Fibroblast of skin of left biceps (primary cell): ENCODE measurements around the gene KATNB1.
"Not testable (repeated sequence)": the region's sequence is repeated elsewhere in the genome, so short reads cannot be mapped to it uniquely, and the experiment has no call there.

Source experiments
- DNase-seq, 2 experiments: peaks; one replicate each; pipeline ENCODE4 v3.0.0-alpha.2; 2013; ENCODE audit warnings: low read depth in 2 of 2

The KATNB1 gene

GRCh38 chr16:57771141-57771785 is 35.7 kb downstream of the KATNB1 start:
- DNase-seq: no peak

- no peak for DNase-seq
These were observed 37.4 kb downstream of the KATNB1 start for GRCh38 chr16:57773019-57773418.

DNA sequence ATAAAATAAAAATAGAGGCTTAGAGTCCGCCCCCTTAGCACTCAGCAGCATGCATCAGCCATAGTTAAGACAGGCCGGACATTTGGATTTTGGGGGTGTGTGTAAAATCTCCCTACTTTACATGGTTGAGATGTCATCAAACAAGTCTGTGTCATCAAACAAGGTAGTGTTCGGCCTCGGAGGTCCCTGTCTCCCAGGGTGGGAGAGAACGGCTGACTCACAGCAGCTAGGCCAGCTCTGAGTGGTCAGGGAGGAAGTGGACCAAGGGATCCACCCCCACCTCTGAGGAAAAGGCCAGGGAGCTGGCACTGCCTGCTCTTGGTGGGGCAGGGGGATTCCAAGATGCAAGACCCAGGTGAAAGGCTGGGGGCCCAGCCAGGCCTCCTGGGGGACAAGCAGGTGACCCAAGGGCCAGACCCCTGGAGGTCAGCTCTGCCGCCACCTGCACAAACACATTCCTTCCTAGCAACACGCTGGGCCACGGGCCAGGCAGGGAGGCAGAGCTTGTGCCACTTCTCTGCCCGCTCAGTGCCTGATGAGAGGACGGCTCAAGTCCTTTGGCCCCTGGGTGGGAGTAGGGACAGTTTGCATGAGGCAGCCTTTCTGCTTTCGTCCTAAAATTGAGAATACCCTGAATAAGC is 38.2 kb downstream of the KATNB1 start:
- DNase-seq: no peak

DNA sequence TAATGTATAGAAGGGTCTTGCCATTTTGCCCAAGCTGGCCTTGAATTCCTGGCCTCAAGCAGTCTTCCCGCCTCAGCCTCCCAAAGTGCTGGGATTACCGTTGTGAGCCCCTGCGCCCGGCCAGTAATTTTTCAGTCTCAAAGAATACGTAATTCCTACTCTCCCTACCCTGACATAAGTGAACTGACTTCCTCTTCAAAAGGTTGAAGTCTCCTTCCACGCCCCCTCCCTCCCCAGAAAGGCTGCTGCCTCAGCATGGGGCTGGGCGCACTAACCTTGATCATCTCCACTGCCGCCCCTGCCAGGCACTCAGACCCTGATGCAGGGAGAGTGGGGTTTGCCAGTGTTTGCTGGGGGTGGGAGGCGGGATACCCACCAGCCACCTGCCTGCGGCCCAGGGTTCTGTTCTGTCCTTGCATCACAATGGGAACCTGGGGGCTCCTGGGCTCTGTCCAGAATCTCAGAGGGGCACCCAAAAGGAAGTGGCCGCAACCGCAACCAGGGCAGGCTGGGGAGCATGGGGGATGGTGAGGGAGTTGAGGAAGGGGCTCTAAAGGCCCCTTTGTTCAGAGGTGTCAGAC is 39.2 kb downstream of the KATNB1 start:
- DNase-seq: no peak

- no peak for DNase-seq
These were observed 40.3 kb downstream of the KATNB1 start for GRCh38 chr16:57775661-57776469.

DNA sequence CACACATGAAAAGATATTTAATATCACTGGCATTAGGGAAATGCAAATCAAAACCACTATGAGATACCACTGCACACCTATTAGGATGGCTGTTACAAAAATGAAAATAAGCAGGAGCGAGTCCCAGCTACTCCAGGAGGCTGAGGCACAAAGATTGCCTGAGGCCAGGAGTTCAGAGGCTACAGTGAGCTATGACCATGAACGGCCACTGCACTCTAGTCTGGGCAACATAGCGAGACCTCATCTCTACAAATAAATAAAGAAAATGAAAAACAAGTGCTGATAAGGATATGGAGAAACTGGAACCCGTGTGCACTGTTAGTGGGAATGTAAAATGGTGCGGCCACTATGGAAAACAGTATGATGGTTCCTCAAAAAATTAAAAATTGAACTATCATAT is 43.1 kb downstream of the KATNB1 start:
- no peak for DNase-seq

- DNase-seq: not testable (repeated sequence)
These were observed 44.3 kb downstream of the KATNB1 start for GRCh38 chr16:57779836-57780235.

GRCh38 chr16:57781349-57781740 is 45.8 kb downstream of the KATNB1 start:
- DNase-seq: no peak

- DNase-seq: no peak
These were observed 46.4 kb downstream of the KATNB1 start for GRCh38 chr16:57781741-57782606.

DNA sequence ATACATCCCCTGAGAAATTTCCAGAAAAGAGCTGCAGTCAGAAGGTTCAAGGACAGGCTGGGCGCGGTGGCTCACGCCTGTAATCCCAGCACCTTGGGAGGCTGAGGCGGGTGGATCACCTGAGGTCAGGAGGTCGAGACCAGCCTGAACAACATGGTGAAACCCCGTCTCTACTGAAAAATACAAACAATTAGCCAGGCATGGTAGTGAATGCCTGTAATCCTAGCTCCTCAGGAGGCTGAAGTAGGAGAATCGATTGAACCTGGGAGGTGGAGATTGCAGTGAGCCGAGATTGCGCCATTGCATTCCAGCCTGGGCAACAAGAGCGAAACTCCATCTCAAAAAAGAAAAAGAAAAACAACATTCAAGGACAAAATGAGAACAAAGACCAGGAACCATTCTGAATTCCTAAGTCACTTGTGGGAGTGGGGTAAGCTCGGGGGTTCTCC is 47.1 kb downstream of the KATNB1 start:
- DNase-seq: not testable (repeated sequence)

DNA sequence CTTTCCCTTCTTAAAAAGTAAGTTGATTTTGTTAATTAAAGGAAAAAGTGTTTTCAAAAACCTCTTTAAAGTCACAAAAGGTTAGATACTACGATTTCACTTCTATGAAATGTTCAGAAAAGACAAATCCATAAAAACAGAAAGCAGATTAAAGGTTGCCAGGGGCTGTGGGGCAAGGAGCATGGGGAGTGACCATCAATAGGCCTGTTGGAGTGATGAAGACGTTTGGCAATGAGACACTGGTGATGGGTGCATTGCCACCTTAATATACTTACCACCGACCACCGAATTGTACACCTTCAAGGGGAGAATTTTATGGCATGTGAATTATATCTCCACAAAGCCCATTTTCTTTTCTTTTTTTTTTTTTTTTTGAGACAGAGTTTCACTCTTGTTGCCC is 47.5 kb downstream of the KATNB1 start:
- DNase-seq: no peak

GRCh38 chr16:57783883-57784282 is 48.3 kb downstream of the KATNB1 start:
- DNase-seq: no peak

- DNase-seq: no peak
These were observed 48.8 kb downstream of the KATNB1 start for GRCh38 chr16:57784334-57784733.

- no peak for DNase-seq
These were observed 49.8 kb downstream of the KATNB1 start for GRCh38 chr16:57785385-57785784.

GRCh38 chr16:57785924-57786323 is 50.4 kb downstream of the KATNB1 start:
- no peak for DNase-seq

- no peak for DNase-seq
These were observed 51.3 kb downstream of the KATNB1 start for GRCh38 chr16:57786632-57787518.

DNA sequence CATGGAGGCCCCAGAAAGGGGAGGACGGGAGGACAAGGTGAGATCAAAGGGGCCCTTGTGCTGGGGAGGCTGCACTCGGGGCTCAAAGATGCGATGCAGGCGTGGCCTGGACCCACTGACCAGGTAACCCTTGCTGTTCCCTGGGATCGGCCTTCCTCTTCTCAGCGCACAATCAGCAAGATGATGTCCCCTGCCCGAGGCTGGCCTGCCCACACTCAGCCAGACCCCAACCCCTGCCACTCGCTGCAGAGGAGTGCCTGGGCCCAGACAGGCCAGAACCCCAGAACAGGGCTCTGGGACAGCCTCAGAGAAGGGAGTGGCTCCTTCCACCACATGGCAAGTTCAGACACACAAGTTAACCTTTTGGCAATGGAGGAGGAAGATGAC is 51.9 kb downstream of the KATNB1 start:
- DNase-seq: no peak

GRCh38 chr16:57788252-57788841 is 52.8 kb downstream of the KATNB1 start:
- DNase-seq: no peak

GRCh38 chr16:57788951-57789350 is 53.4 kb downstream of the KATNB1 start:
- DNase-seq: no peak
